H1 (cell line): ENCODE measurements around the gene LDAH. TPM values are rescaled to one million over a fixed set of nuclear protein-coding genes. Genes with fewer than 3 reads are reported as not detected.

Source experiments
- CTCF ChIA-PET: fragments of 300-600 bp; sonication (Branson Sonifier 250); formaldehyde crosslinking; loops from one replicate; lab custom pipeline; 2021; ENCODE audit not compliant: partially characterized antibody; lab: Charles Lee
- POLR2A ChIA-PET: fragments of 300-600 bp; sonication (Branson Sonifier 250); formaldehyde crosslinking; loops from one replicate; lab custom pipeline; 2021; ENCODE audit warnings: inconsistent platforms; ENCODE audit not compliant: partially characterized antibody; lab: Charles Lee
- DNase-seq, 2 experiments: peaks; one replicate each; pipeline versions ENCODE4 v3.0.0 to v3.0.0-alpha.2; 2010 to 2022; ENCODE audit warnings: low spot score in 2 of 2, low read depth in 1 of 2, mixed read lengths in 1 of 2
- FAIRE-seq: peaks from 2 replicates; lab custom pipeline; 2011; peaks lifted over from hg19 to GRCh38; lab: Jason Lieb, UNC
- H2AFZ ChIP-seq: 2 replicates; pipeline ENCODE4 v1.8.1; 2012; ENCODE audit warnings: low read length, inconsistent platforms
- H2AK5ac ChIP-seq: 2 replicates; pipeline ENCODE4 v1.6.1; 2013; ENCODE audit warnings: low read depth, low read length
- H2BK120ac ChIP-seq: replicated peaks from 2 replicates; pipeline ENCODE3; 2013; ENCODE audit warnings: low read depth, low read length, inconsistent platforms
- H2BK12ac ChIP-seq: 2 replicates; pipeline ENCODE4 v1.6.1; 2013; ENCODE audit warnings: low read depth, low read length
- H2BK15ac ChIP-seq: 2 replicates; pipeline ENCODE4 v1.6.1; 2013; ENCODE audit warnings: low read length
- H2BK20ac ChIP-seq: 2 replicates; pipeline ENCODE4 v1.6.1; 2013; ENCODE audit warnings: low read length
- H2BK5ac ChIP-seq: 2 replicates; pipeline ENCODE4 v1.6.1; 2013; ENCODE audit warnings: low read depth, low read length
- H3K14ac ChIP-seq: 2 replicates; pipeline ENCODE4 v1.6.1; 2013; ENCODE audit warnings: inconsistent platforms; ENCODE audit not compliant: insufficient read length
- H3K18ac ChIP-seq: 2 replicates; pipeline ENCODE4 v1.6.1; 2013; ENCODE audit warnings: low read length; ENCODE audit errors: extremely low read depth
- H3K23ac ChIP-seq: 2 replicates; pipeline ENCODE4 v1.6.1; 2013; ENCODE audit warnings: inconsistent platforms; ENCODE audit not compliant: insufficient read length
- H3K23me2 ChIP-seq: 2 replicates; pipeline ENCODE4 v1.6.1; 2013; ENCODE audit warnings: low read depth, low read length
- H3K27ac ChIP-seq: 2 replicates; pipeline ENCODE4 v1.6.1; 2011; ENCODE audit warnings: low read depth, low read length, inconsistent platforms
- H3K27me3 ChIP-seq, 4 experiments: replicated peaks in 1 of 4; 1 replicate in 1 of 4; 2 replicates in 3 of 4; pipeline versions ENCODE4 v1.6.1 to v1.8.1; 2011 to 2013; ENCODE audit warnings: low read length in 3 of 4, mild to moderate bottlenecking in 3 of 4, inconsistent platforms in 2 of 4, mixed read lengths in 2 of 4, moderate library complexity in 1 of 4; ENCODE audit not compliant: control insufficient read depth in 3 of 4, insufficient read depth in 3 of 4; ENCODE audit errors: extremely low read depth in 1 of 4
- H3K36me3 ChIP-seq, 4 experiments: 2 replicates each; pipeline versions ENCODE4 v1.6.1 to v1.8.1; 2011 to 2013; ENCODE audit warnings: mild to moderate bottlenecking in 4 of 4, low read length in 3 of 4, moderate library complexity in 2 of 4, control low read depth in 1 of 4, inconsistent platforms in 1 of 4; ENCODE audit not compliant: insufficient read depth in 4 of 4, control insufficient read depth in 2 of 4
- H3K4ac ChIP-seq: replicated peaks from 2 replicates; pipeline ENCODE3; 2013; ENCODE audit warnings: low read length, low read depth, mixed read lengths, inconsistent platforms; ENCODE audit not compliant: insufficient read length
- H3K4me1 ChIP-seq, 4 experiments: replicated peaks in 1 of 4; 1 replicate in 1 of 4; 2 replicates in 3 of 4; pipeline versions ENCODE4 v1.6.1 to v1.8.1; 2011 to 2013; ENCODE audit warnings: low read length in 3 of 4, inconsistent platforms in 2 of 4, mixed read lengths in 1 of 4; ENCODE audit not compliant: insufficient read depth in 4 of 4, control insufficient read depth in 3 of 4
- H3K4me2 ChIP-seq, 2 experiments: 2 replicates each; pipeline versions ENCODE4 v1.6.1 to v1.8.1; 2011 to 2013; ENCODE audit warnings: low read depth in 2 of 2, low read length in 2 of 2, control low read depth in 1 of 2, inconsistent platforms in 1 of 2, mild to moderate bottlenecking in 1 of 2; ENCODE audit not compliant: insufficient read depth in 1 of 2
- H3K4me3 ChIP-seq, 4 experiments: fragments of 200-600, 300-600 bp in 1 of 4; sonication (generic), shearing (Covaris generic), sonication (Bioruptor Twin) in 1 of 4; 2 replicates each; pipeline versions ENCODE4 v1.5.1 to v1.8.1; 2011 to 2016; ENCODE audit warnings: low read length in 4 of 4, low read depth in 3 of 4, control low read depth in 2 of 4, inconsistent platforms in 2 of 4, mild to moderate bottlenecking in 2 of 4, mixed read lengths in 1 of 4, moderate library complexity in 1 of 4; ENCODE audit not compliant: insufficient read depth in 2 of 4; ENCODE audit errors: extremely low read depth in 1 of 4
- H3K56ac ChIP-seq: replicated peaks from 2 replicates; pipeline ENCODE3; 2013; ENCODE audit warnings: low read depth, mild to moderate bottlenecking, mixed read lengths, low read length, inconsistent platforms; ENCODE audit not compliant: insufficient read length
- H3K79me1 ChIP-seq: 2 replicates; pipeline ENCODE4 v1.6.1; 2013; ENCODE audit warnings: low read depth, low read length, control low read depth
- H3K79me2 ChIP-seq, 2 experiments: 2 replicates each; pipeline versions ENCODE4 v1.6.1 to v1.8.1; 2012 to 2013; ENCODE audit warnings: low read length in 2 of 2, mild to moderate bottlenecking in 2 of 2, inconsistent platforms in 1 of 2; ENCODE audit not compliant: insufficient read depth in 2 of 2, control insufficient read depth in 1 of 2
- H3K9ac ChIP-seq, 4 experiments: replicated peaks in 1 of 4; 1 replicate in 1 of 4; 2 replicates in 3 of 4; pipeline versions ENCODE4 v1.6.1 to v1.8.1; 2011 to 2013; ENCODE audit warnings: low read depth in 3 of 4, low read length in 3 of 4, control low read depth in 2 of 4, mild to moderate bottlenecking in 2 of 4, moderate library complexity in 2 of 4, inconsistent platforms in 1 of 4; ENCODE audit errors: extremely low read depth in 1 of 4
- H3K9me3 ChIP-seq, 2 experiments: 2 replicates each; pipeline versions ENCODE4 v1.6.1 to v1.8.1; 2012 to 2013; ENCODE audit warnings: mild to moderate bottlenecking in 2 of 2, moderate library complexity in 2 of 2, control low read depth in 1 of 2, inconsistent platforms in 1 of 2, low read depth in 1 of 2, low read length in 1 of 2, mixed read lengths in 1 of 2; ENCODE audit not compliant: insufficient read depth in 2 of 2
- H4K20me1 ChIP-seq, 2 experiments: replicated peaks in 1 of 2; 2 replicates each; pipeline versions ENCODE3 to v1.8.1; 2011 to 2013; ENCODE audit warnings: inconsistent platforms in 2 of 2, low read length in 2 of 2, mild to moderate bottlenecking in 1 of 2; ENCODE audit not compliant: insufficient read depth in 2 of 2, control insufficient read depth in 1 of 2
- H4K5ac ChIP-seq: 2 replicates; pipeline ENCODE4 v1.6.1; 2013; ENCODE audit warnings: low read length, low read depth, mixed read lengths, inconsistent platforms; ENCODE audit not compliant: insufficient read length
- H4K8ac ChIP-seq: 2 replicates; pipeline ENCODE4 v1.8.0; 2013; ENCODE audit warnings: mild to moderate bottlenecking, moderate library complexity, low read length, inconsistent platforms; ENCODE audit not compliant: insufficient read depth; ENCODE audit errors: extremely low read depth
- H4K91ac ChIP-seq: replicated peaks from 2 replicates; pipeline ENCODE3; 2013; ENCODE audit warnings: low read length, mixed read lengths, inconsistent platforms; ENCODE audit not compliant: insufficient read length
- EP300 ChIP-seq, 2 experiments: IDR thresholded peaks; 1 replicate in 1 of 2; 2 replicates in 1 of 2; pipeline ENCODE4 v1.6.1; 2011 to 2012; ENCODE audit warnings: low read depth in 2 of 2, low read length in 2 of 2, mild to moderate bottlenecking in 2 of 2, borderline replicate concordance in 1 of 2, inconsistent platforms in 1 of 2, moderate library complexity in 1 of 2
- HDAC6 ChIP-seq: IDR thresholded peaks from one replicate; pipeline ENCODE4 v1.7.1; 2012; ENCODE audit warnings: low read depth, mild to moderate bottlenecking, inconsistent platforms, low read length, moderate library complexity
- JUN ChIP-seq: IDR thresholded peaks from 2 replicates; pipeline ENCODE4 v1.6.1; 2011; ENCODE audit warnings: low read depth, mild to moderate bottlenecking, improper control_type of control experiment, low read length
- MAFK ChIP-seq: IDR thresholded peaks from 2 replicates; pipeline ENCODE4 v1.6.1; 2012; ENCODE audit warnings: low read depth, mild to moderate bottlenecking, improper control_type of control experiment, low read length
- NRF1 ChIP-seq: IDR thresholded peaks from 2 replicates; pipeline ENCODE4 v1.6.1; 2011; ENCODE audit warnings: mild to moderate bottlenecking, low read depth, low read length, improper control_type of control experiment
- RAD21 ChIP-seq, 2 experiments: IDR thresholded peaks in 1 of 2; conservative IDR thresholded peaks in 1 of 2; 2 replicates each; pipeline ENCODE4 v1.6.1; 2011; ENCODE audit warnings: low read depth in 2 of 2, low read length in 2 of 2, improper control_type of control experiment in 1 of 2, inconsistent platforms in 1 of 2, mild to moderate bottlenecking in 1 of 2, moderate library complexity in 1 of 2
- RNF2 ChIP-seq: fragments of 200-900, 300-1000 bp; sonication (generic); IDR thresholded peaks from 2 replicates; pipeline ENCODE4 v1.7.1; 2016; ENCODE audit warnings: borderline replicate concordance, low read depth, mild to moderate bottlenecking, antibody characterized with exemption, low read length; ENCODE audit not compliant: poor library complexity, severe bottlenecking; ENCODE audit errors: missing control alignments
- RXRA ChIP-seq: IDR thresholded peaks from 2 replicates; pipeline ENCODE4 v1.6.1; 2011; ENCODE audit warnings: low read depth, mild to moderate bottlenecking, low read length, moderate library complexity; ENCODE audit not compliant: insufficient read depth
- SIX5 ChIP-seq: IDR thresholded peaks from 2 replicates; pipeline ENCODE4 v1.6.1; 2011; ENCODE audit warnings: mild to moderate bottlenecking, low read depth, low read length
- SUZ12 ChIP-seq: fragments of 200-600 bp; sonication (generic); IDR thresholded peaks from 2 replicates; pipeline ENCODE4 v1.6.1; 2012; ENCODE audit warnings: mild to moderate bottlenecking, inconsistent platforms, low read length, moderate library complexity, mixed read lengths
- TAF7 ChIP-seq: optimal IDR thresholded peaks from 2 replicates; pipeline ENCODE3; 2011; ENCODE audit warnings: low read depth, mild to moderate bottlenecking, inconsistent platforms, low read length, moderate library complexity, borderline replicate concordance
- TBP ChIP-seq: IDR thresholded peaks from 2 replicates; pipeline ENCODE4 v1.6.1; 2011; ENCODE audit warnings: low read depth, low read length, improper control_type of control experiment
- WGBS, 2 experiments: shearing (Covaris generic) in 1 of 2; methylation state at CpG; one replicate each; pipeline versions ENCODE4 v1.1.6 to v1.1.7; 2013 to 2015; ENCODE audit warnings: low lambda C conversion rate in 2 of 2, mixed read lengths in 2 of 2, inconsistent platforms in 1 of 2, low coverage in 1 of 2, missing lambda C conversion rate in 1 of 2; ENCODE audit not compliant: insufficient replicate concordance in 2 of 2, insufficient coverage in 1 of 2, insufficient read length in 1 of 2; ENCODE audit errors: extremely low coverage in 1 of 2, missing lambda C conversion rate in 1 of 2; 5-methylcytosine and 5-hydroxymethylcytosine counted together
- polyA plus RNA-seq, 7 experiments: library from polyadenylated mRNA; depleted of rRNA in 3 of 7; stranded (reverse) in 5 of 7; unstranded in 2 of 7; fragments of >200 nt in 5 of 7; fragments of 200-250 nt in 2 of 7; gene quantifications; 1 replicate in 5 of 7; 2 replicates in 1 of 7; 4 replicates in 1 of 7; pipeline versions ENCODE4 v1.2.1 to v1.2.3, GENCODE V29; 2011 to 2013; ENCODE audit warnings: missing spikeins in 2 of 7, mixed read lengths in 2 of 7
- total RNA-seq: library from RNA; stranded (reverse); fragmentation: NEBNext Ultra II Directional; extraction: Animal tissue kit (Norgen Biotek cat#: 25700); gene quantifications from 2 replicates; pipeline ENCODE4 v1.2.1, GENCODE V29; 2021

LDAH gene
- total and polyA plus RNA-seq, 2 of the 8 experiments (the other 6 are each of a cell fraction or from before 2014, with no cell fraction given): 10.9 to 26.3 TPM

GRCh38 chr2:20691076-20691734 is 131.7 kb downstream of the LDAH start:
- H2BK12ac ChIP-seq: no peak overlapping the region
- peaks cover 0 to 8% (median 2%) of the 10 kb centered on the region in 4 experiments; a peak in 2 of 8 replicates for H3K36me3 ChIP-seq
- no peak overlapping the region for H2BK20ac ChIP-seq
- H3K9ac ChIP-seq: no peak overlapping the region
- no peak overlapping the region for H3K56ac ChIP-seq
- H3K18ac ChIP-seq: no peak overlapping the region
- no peak overlapping the region for H4K5ac ChIP-seq
- H3K23me2 ChIP-seq: no peaks in the 10 kb centered on the region
- H2AFZ ChIP-seq: no peak overlapping the region
- no peak overlapping the region for H3K27ac ChIP-seq
- DNase-seq (no peak), FAIRE-seq (no peak)
- H4K20me1 ChIP-seq: peaks cover 0 to 3% of the 10 kb centered on the region in 2 experiments
- H3K14ac ChIP-seq: no peak overlapping the region
- no peak overlapping the region for H2BK5ac ChIP-seq
- no peak overlapping the region for H4K8ac ChIP-seq
- H3K79me2 ChIP-seq: no peaks in the 10 kb centered on the region
- no peak overlapping the region for H3K4me3 ChIP-seq
- no peaks in the 10 kb centered on the region for H3K27me3 ChIP-seq
- no peak overlapping the region for H3K4me2 ChIP-seq
- ChIA-PET CTCF (interaction anchor here (0.7 to 4.3 kb wide), 6 partner anchors 8 to 272 kb away, joined by 3 to 35 read pairs (median 6); no protein-coding TSS in a partner anchor), POLR2A (no interaction called here)
- no peak overlapping the region for H3K4ac ChIP-seq
- H3K9me3 ChIP-seq: no peaks in the 10 kb centered on the region
- no peaks in the 10 kb centered on the region for H3K4me1 ChIP-seq
- 84% methylated on average over 6 of the region's 6 CpGs; no CpG with 5 or more reads in 1 of the 2 experiments for WGBS, 2 experiments
- no peak overlapping the region for H2BK15ac ChIP-seq
- no peak overlapping the region for H4K91ac ChIP-seq
- no peak overlapping the region for H3K23ac ChIP-seq
- H2AK5ac ChIP-seq: no peak overlapping the region
- H3K79me1 ChIP-seq: no peaks in the 10 kb centered on the region; the same call in 1 of the 2 replicates
- no peak overlapping the region for H2BK120ac ChIP-seq
- no peak for TF ChIP-seq TBP
- no peak for TF ChIP-seq NRF1
- no peak for TF ChIP-seq SIX5
- no peak for TF ChIP-seq SUZ12
- no peak for TF ChIP-seq MAFK
- TF ChIP-seq EP300 (IDR thresholded peaks at IDR 0.05; ENCODE audit: borderline replicate concordance in 1 of 2, low read depth in 2 of 2, low read length in 2 of 2): no peak
- TF ChIP-seq RAD21 (IDR thresholded peaks at IDR 0.05 in 1 of 2, conservative IDR thresholded peaks at IDR 0.05 in 1 of 2; ENCODE audit: low read depth in 2 of 2, low read length in 2 of 2): no peak
- TF ChIP-seq HDAC6: no peak
- no peak for TF ChIP-seq TAF7
- TF ChIP-seq JUN: no peak
- no peak for TF ChIP-seq RNF2
- TF ChIP-seq RXRA: no peak
